ENCODE measurements around the gene AP1M2. TPM values are rescaled to one million over a fixed set of nuclear protein-coding genes. Genes with fewer than 3 reads are reported as not detected.
"Not testable (repeated sequence)": the region's sequence is repeated elsewhere in the genome, so short reads cannot be mapped to it uniquely, and the experiment has no call there.

The AP1M2 gene
- total RNA-seq, 1 experiment from 2014 or later: 2.7 TPM

DNA sequence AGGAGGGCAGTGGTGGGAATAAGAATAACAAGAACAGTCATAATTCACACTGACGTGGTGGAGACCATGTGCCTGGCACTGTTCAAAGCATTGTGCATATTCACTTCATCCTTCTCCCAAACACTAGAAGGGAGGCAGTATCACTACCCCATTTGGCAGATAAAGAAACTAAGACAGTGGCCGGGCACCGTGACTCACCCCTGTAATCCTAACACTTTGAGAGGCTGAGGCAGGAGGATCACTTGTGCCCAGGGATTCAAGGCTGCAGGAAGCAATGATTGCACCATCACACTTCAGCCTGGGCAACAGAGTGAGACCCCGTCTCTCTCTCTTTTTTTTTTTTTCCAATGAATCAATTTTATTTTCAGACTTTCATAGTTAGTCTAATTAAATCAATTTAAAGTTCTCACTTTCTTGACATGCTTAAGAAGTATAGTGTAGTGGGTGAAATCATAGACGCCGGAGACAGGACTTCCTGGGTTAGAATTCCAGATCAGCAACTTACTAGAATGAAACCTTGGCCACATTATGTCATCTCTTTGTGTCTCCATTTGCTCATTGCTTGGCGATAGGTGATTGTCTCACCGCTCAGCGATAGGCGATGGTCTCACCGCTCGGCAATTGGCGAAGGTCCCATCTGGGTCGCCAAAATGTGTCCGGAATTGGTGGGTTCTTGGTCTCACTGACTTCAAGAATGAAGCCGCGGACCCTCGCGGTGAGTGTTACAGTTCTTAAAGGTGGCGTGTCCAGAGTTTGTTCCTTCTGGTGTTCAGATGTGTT is 48.7 kb downstream of the AP1M2 start:
- DNase-seq (ENCODE audit: low read depth): no peak

DNA sequence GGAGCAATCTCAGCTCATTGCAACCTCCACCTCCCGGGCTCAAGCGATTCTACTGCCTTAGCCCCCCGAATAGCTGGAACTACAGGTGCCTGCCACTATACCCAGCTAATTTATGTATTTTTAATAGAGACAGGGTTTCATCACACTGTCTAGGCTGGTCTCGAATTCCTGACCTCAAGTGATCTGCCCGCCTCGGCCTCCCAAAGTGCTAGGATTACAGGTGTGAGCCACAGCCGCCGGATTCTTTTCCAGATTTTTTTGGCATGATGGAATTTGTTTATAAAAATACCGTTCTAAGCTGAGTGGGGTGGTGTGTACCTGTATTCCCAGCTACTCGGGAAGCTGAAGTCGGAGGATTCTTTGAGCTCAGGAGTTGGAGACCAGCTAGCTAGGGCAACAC is 49.4 kb downstream of the AP1M2 start:
- no peak for DNase-seq (ENCODE audit: low read depth)

DNA sequence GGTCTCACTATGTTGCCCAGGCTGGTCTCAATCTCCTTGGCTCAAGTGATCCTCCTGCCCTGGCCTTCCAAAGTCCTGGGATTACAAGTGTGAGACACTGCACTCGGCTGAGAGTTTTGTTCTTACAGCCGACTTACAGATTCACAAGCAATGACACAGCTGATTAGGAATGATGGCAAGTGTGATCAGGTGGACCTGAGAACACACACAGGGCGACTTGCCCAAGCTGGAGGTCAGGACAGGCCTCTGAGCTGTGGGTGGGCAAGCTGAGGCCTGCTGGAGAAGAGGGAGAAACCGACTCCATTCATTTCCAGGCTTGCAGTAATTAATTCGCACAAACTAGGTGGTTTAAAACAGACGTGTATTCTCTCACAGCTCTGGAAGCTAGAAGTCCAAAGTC is 51.5 kb downstream of the AP1M2 start:
- no peak for DNase-seq (ENCODE audit: low read depth)

DNA sequence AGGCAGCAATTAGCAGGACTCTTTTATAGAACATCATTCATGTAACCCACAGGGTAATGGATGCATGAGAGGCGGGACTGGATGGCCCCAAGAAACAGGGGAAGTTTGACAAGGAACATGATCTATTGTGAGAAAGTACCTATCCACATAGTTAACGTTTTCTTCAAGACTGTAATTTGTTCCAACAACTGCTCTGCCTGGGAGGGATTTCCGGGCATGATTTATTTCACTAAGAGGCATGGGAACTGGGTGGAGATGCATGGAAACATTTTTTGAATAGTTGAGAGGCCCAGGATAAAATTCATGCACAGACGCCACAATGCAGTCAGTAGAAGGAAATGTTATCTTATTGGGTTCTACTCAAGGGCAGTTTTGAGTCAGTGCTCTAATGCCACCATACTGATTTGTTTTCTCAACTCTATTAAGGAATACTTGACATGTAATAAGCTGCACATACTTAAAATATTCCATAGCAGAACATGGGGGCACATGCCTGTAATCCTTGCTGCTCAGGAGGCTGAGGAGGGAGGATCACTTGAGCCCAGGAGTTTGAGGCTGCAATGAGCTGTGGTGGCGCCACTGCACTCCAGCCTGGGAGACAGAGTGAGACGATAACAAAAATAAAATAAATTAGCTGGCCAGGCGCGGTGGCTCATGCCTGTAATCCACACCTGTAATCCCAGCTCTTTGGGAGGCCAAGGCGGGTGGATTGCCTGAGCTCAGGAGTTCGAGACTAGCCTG is 53.3 kb downstream of the AP1M2 start:
- DNase-seq (ENCODE audit: low read depth): no peak

DNA sequence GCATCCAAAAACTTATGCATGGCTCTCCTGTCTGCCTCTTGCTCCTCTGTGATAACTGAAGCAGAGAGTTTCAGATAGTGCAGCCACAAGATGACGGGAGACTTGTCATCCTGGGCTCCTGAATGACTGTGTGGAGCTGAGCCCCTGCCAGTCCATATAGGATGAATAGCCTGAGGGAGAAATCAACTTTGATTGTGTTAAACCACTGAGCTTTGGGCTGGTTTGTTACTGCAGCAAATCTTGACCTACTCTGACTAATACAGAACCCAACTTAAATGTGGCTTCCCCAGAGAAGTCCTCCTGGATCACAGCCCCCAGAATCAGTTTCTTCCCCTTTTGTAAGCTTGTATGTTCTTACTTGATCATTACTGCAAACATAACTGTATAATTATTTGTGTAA is 54.7 kb downstream of the AP1M2 start:
- DNase-seq (ENCODE audit: low read depth): no peak

DNA sequence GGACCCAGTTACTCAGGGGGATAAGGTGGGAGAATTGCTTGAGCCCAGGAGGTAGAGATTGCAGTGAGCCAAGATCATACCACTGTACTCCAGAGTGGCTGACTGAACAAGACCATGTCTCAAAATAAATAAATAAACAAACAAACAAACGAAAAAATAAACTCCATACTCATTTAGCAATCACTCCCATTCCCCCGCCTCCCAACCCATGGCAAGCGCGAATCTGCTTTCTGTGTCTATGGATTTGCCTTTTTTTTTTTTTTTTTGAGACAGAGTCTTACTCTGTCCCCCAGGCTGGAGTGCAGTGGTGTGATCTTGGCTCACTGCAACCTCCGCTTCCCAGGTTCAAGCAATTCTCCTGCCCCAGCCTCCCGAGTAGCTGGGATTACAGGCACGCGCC is 60.2 kb downstream of the AP1M2 start:
- DNase-seq (ENCODE audit: low read depth): not testable (repeated sequence)

DNA sequence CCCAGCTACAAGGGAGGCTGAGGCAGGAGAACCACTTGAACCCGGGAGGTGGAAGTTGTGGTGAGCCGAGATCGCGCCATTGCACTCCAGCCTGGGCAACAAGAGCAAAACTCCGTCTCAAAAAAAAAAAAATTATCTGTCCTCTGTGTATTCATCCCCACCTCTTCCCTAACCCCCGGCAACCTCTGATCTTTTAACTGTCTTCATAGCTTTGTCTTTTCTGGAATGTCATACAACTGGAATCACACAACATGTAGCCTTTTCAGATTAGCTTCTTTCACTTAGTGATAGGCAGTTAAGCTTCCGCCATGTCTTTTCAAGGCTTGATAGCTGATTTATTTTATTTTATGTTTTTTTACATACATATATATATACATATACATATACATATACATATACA is 61.5 kb downstream of the AP1M2 start:
- DNase-seq (ENCODE audit: low read depth): no peak

DNA sequence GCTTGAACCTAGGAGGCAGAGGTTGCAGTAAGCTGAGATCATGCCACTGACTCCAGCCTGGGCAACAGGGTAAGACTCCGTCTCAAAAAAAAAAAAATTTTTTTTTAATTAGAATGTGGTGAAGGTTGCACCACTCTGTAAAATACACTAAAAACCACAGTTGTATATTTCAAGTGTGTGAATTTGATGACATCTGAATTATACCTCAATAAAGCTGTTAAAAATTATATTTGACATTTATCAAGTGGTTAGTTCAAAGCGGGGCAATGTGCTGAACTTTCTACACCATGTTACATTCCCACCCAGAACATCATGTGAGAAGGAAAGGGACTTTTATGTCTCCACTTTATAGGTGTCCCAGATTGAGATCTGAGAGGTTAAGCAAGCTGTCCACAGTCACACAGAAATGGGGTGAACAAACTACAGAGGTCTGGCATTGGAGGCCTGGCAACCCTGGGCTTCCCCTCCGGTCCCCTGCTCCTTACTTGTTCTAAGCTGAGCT is 63.9 kb downstream of the AP1M2 start:
- no peak for DNase-seq (ENCODE audit: low read depth)

Other genes starting within 250 kb of the AP1M2 start
- 1.4 and 5.4 TPM in 2 replicates for gene ICAM3, start 247.7 kb downstream of the AP1M2 start, total RNA-seq (2014; rRNA removed; shearing (Covaris generic))
- 39.2 and 46.6 TPM in 2 replicates for gene TYK2, start 206.7 kb downstream of the AP1M2 start, total RNA-seq (2014; rRNA removed; shearing (Covaris generic))
- gene CDC37, start 183.8 kb downstream of the AP1M2 start, total RNA-seq (2014; rRNA removed; shearing (Covaris generic)): 361 and 401 TPM in 2 replicates
- 0.69 and 2.3 TPM in 2 replicates for gene PDE4A, start 166.8 kb downstream of the AP1M2 start, total RNA-seq (2014; rRNA removed; shearing (Covaris generic))
- 92.3 and 99.8 TPM in 2 replicates for gene KEAP1, start 84.0 kb downstream of the AP1M2 start, total RNA-seq (2014; rRNA removed; shearing (Covaris generic))
- gene S1PR5, start 69.9 kb downstream of the AP1M2 start, total RNA-seq (2014; rRNA removed; shearing (Covaris generic)): 0.24 and 2.2 TPM in 2 replicates
- gene ATG4D, start 43.4 kb downstream of the AP1M2 start, total RNA-seq (2014; rRNA removed; shearing (Covaris generic)): 18.1 and 51.4 TPM in 2 replicates
- 22.0 and 30.9 TPM in 2 replicates for gene KRI1, start 21.3 kb downstream of the AP1M2 start, total RNA-seq (2014; rRNA removed; shearing (Covaris generic))
- gene CDKN2D, start 18.3 kb downstream of the AP1M2 start, total RNA-seq (2014; rRNA removed; shearing (Covaris generic)): 3.0 and 9.9 TPM in 2 replicates
- 10.0 and 19.1 TPM in 2 replicates for gene SLC44A2, start 38.2 kb upstream of the AP1M2 start, total RNA-seq (2014; rRNA removed; shearing (Covaris generic))
- 164 and 195 TPM in 2 replicates for gene ILF3, start 67.0 kb upstream of the AP1M2 start, total RNA-seq (2014; rRNA removed; shearing (Covaris generic))
- gene QTRT1, start 114.1 kb upstream of the AP1M2 start, total RNA-seq (2014; rRNA removed; shearing (Covaris generic)): 37.1 and 42.3 TPM in 2 replicates
- 41.2 and 52.8 TPM in 2 replicates for gene DNM2, start 130.8 kb upstream of the AP1M2 start, total RNA-seq (2014; rRNA removed; shearing (Covaris generic))
- gene TMED1, start 248.9 kb upstream of the AP1M2 start, total RNA-seq (2014; rRNA removed; shearing (Covaris generic)): 52.6 and 55.8 TPM in 2 replicates

All from Daoy (cell line).